Measurements from ENCODE around the gene TMEM178B. TPM values are rescaled to one million over a fixed set of nuclear protein-coding genes. Genes with fewer than 3 reads are reported as not detected.

TMEM178B gene
- total RNA-seq, 1 donor from 2014 or later = 35.9 TPM

- no peak for DNase-seq
- no peak overlapping the region for H3K4me3 ChIP-seq
- H3K27me3 ChIP-seq (ENCODE audit: low read depth) = peaks cover 6% of the 10 kb centered on the region
- H3K9me3 ChIP-seq (replicated peaks) = no peaks in the 10 kb centered on the region
- no peaks in the 10 kb centered on the region for H3K36me3 ChIP-seq
- H3K27ac ChIP-seq (replicated peaks) = no peak overlapping the region
- no peak for TF ChIP-seq CTCF (IDR thresholded peaks at IDR 0.05; ENCODE audit: borderline replicate concordance)
- intact Hi-C loops (cut with micrococcal nuclease) = no loop called here
- no peaks in the 10 kb centered on the region for H3K4me1 ChIP-seq
Observed at GRCh38 chr7:141122736-141123135, 48.9 kb downstream of the TMEM178B start.

- no peak overlapping the region for H3K4me3 ChIP-seq
- intact Hi-C loops (cut with micrococcal nuclease) = no loop called here
- H3K4me1 ChIP-seq = no peaks in the 10 kb centered on the region
- TF ChIP-seq CTCF (IDR thresholded peaks at IDR 0.05; ENCODE audit: borderline replicate concordance) = no peak
- H3K27me3 ChIP-seq (ENCODE audit: low read depth) = peaks cover 6% of the 10 kb centered on the region
- no peaks in the 10 kb centered on the region for H3K9me3 ChIP-seq (replicated peaks)
- no peak overlapping the region for H3K27ac ChIP-seq (replicated peaks)
- no peak for DNase-seq
- H3K36me3 ChIP-seq = no peaks in the 10 kb centered on the region
Observed at GRCh38 chr7:141123522-141123921, 49.7 kb downstream of the TMEM178B start.

GRCh38 chr7:141126107-141126506 lies 52.2 kb downstream of the TMEM178B start:
- Histone ChIP-seq H3K9me3 (replicated peaks) (no peaks in the 10 kb centered on the region), H3K4me1 (no peaks in the 10 kb centered on the region), H3K36me3 (no peaks in the 10 kb centered on the region), H3K4me3 (no peak overlapping the region), H3K27me3 (ENCODE audit: low read depth) (peaks cover 6% of the 10 kb centered on the region), H3K27ac (replicated peaks) (no peak overlapping the region)
- no peak for TF ChIP-seq CTCF (IDR thresholded peaks at IDR 0.05; ENCODE audit: borderline replicate concordance)
- DNase-seq = no peak
- intact Hi-C loops (cut with micrococcal nuclease) = no loop called here

GRCh38 chr7:141128506-141128905 lies 54.6 kb downstream of the TMEM178B start:
- no peak for DNase-seq
- H3K27me3 ChIP-seq (ENCODE audit: low read depth) = no peaks in the 10 kb centered on the region
- peaks cover 15% of the 10 kb centered on the region for H3K9me3 ChIP-seq (replicated peaks)
- intact Hi-C loops (cut with micrococcal nuclease) = no loop called here
- no peak for TF ChIP-seq CTCF (IDR thresholded peaks at IDR 0.05; ENCODE audit: borderline replicate concordance)
- H3K36me3 ChIP-seq = no peaks in the 10 kb centered on the region
- H3K27ac ChIP-seq (replicated peaks) = no peak overlapping the region
- H3K4me1 ChIP-seq = no peaks in the 10 kb centered on the region
- H3K4me3 ChIP-seq = no peak overlapping the region

GRCh38 chr7:141128931-141129330 lies 55.1 kb downstream of the TMEM178B start:
- Histone ChIP-seq H3K27me3 (ENCODE audit: low read depth) (no peaks in the 10 kb centered on the region), H3K27ac (replicated peaks) (no peak overlapping the region), H3K4me1 (no peaks in the 10 kb centered on the region), H3K4me3 (no peak overlapping the region), H3K36me3 (no peaks in the 10 kb centered on the region), H3K9me3 (replicated peaks) (peaks cover 19% of the 10 kb centered on the region)
- no peak for DNase-seq
- intact Hi-C loops (cut with micrococcal nuclease) = no loop called here
- TF ChIP-seq CTCF (IDR thresholded peaks at IDR 0.05; ENCODE audit: borderline replicate concordance) = no peak

- intact Hi-C loops (cut with micrococcal nuclease) = no loop called here
- no peak overlapping the region for H3K4me3 ChIP-seq
- H3K4me1 ChIP-seq = no peaks in the 10 kb centered on the region
- H3K9me3 ChIP-seq (replicated peaks) = peaks cover 34% of the 10 kb centered on the region
- H3K27me3 ChIP-seq (ENCODE audit: low read depth) = no peaks in the 10 kb centered on the region
- no peak for DNase-seq
- no peak overlapping the region for H3K27ac ChIP-seq (replicated peaks)
- H3K36me3 ChIP-seq = no peaks in the 10 kb centered on the region
- no peak for TF ChIP-seq CTCF (IDR thresholded peaks at IDR 0.05; ENCODE audit: borderline replicate concordance)
Observed at GRCh38 chr7:141132671-141133070, 58.8 kb downstream of the TMEM178B start.

Measured in left ventricle myocardium inferior (tissue), 1 donor.